GM21737 (cell line): ENCODE data around the gene ACADSB.

Source experiments
- ATAC-seq: cut with Tn5 transposase; IDR thresholded peaks from one replicate; pipeline ENCODE4 v1.9.1; 2021; ENCODE audit warnings: mild to moderate bottlenecking, moderate library complexity; ENCODE audit not compliant: unreplicated experiment

Gene ACADSB

GRCh38 chr10:123093489-123093888 is 84.7 kb downstream of the ACADSB start:
- ATAC-seq = no peak

GRCh38 chr10:123096452-123096851 is 87.6 kb downstream of the ACADSB start:
- ATAC-seq = no peak

- ATAC-seq = no peak
Measured at GRCh38 chr10:123097039-123097438, 88.2 kb downstream of the ACADSB start.

DNA sequence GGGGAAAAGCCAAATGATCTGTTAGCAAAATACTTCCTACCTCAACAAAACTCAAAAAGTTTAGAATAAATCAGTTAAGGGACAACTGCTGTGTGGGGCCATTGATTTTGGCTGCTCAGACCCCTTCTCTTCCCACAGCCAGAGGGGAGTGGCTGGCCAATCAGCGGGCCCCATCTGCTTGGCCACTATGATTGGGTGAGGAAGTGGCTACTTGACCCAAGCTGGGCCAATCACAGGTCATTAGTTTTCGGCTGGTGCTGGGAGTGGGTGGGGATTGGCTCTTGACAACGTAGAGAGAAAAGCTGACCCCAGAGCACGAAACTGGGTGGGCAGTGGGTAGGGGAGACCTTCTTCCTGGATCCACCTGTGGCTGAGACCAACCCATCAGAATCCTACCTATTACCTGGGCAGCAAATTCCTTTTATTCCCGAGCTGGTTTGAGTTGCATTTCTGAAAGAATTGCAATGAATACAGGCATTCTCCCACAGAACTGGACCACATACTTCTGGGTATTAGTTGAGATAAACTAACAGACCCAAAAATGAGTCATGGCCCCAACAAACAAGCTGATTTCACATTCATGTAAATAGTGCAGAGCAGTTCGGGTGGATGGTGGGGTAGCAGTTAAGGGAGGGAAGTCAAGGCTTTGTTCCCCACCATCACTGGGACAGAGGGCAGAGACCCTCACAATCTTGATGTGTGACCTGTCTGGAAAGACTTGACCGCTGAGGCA is 91.4 kb downstream of the ACADSB start:
- no peak for ATAC-seq

DNA sequence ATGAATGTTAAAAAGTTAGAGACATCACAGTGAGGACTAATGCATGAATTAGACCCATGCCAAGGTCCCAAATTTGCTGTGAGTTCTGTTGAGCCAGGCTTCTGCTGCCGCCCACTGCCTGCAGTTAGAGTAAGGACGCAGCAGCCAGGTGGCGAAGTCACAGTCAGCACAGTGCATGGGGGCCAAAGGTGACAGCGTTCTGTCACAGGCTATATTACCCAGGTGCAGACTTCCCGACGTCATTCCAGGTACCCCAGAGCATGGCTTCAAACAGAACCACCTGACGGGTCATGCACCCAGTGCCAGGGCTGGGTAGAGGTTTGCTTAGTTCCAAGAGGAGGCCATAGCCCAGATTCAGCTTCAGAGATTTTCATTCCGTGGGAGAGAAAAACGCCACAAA is 93.1 kb downstream of the ACADSB start:
- no peak for ATAC-seq

DNA sequence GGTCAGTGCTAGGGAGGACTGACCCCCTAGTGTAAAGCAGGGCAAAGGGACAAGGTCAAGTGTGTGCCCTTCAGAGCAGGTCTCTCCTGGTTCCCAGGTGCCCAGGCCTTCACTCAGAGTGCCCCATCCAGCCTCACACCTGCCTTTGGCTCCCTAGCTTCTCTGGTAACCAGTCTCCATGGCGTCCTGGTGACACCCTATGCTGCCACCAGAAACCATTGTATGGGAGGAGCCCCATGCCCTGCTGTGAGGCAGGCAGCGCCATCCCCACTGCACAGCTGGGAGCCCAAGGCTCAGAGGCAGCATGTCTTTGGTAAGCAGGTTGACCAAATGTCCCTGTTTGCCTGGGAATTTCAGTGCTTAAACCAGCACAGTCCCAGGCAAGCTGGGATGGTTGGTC is 93.9 kb downstream of the ACADSB start:
- ATAC-seq = no peak

DNA sequence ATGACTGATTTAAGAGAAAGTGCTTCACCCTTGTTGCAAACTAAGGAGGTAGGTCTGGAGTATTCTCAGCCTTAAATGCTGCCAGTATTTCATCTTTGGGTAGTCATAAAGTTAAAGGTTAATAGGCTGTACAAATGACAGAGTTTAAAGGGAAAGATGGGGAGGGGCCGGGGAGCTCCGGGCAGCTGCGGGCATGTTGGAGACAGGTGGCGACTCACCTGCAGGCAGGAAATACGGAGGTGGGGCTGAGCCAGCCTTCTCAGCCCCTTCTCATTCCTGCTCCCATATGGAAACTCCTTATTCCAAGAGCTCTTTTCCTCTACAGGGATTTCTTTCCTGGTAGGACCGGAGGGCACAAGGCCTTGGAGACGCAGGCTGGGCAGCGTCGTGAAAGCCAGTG is 95.1 kb downstream of the ACADSB start:
- no peak for ATAC-seq
